NCI-H526 (cell line): ENCODE measurements around the gene POLR2H.

Source experiments
- DNase-seq, 2 experiments: peaks; one replicate each; lab custom pipeline; 2025; lab: John Stamatoyannopoulos, UW

Gene POLR2H

DNA sequence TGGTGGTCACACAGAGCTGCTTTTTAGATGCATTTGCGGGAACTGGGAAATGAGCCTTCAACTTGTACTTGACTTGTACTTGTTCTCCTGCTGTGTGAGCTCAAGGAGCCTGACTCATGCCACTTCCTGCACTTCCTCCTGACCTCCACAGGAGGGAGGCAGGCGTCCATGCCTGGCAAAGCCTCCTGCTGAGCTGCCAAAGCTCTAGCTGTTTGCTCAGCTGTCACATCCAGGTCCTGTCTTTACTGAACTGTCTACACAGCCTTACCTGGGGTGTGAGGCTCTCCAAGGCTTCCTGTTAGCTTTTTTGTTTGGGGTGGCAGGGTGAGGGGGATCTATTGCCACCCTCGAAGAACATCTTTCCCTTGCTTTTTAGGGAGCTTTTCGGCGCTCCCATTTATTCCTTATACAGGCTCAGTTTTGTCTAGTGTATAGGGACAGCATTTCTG, 10.1 kb downstream of the POLR2H start:
- DNase-seq = peak; percentile 71 to 91

DNA sequence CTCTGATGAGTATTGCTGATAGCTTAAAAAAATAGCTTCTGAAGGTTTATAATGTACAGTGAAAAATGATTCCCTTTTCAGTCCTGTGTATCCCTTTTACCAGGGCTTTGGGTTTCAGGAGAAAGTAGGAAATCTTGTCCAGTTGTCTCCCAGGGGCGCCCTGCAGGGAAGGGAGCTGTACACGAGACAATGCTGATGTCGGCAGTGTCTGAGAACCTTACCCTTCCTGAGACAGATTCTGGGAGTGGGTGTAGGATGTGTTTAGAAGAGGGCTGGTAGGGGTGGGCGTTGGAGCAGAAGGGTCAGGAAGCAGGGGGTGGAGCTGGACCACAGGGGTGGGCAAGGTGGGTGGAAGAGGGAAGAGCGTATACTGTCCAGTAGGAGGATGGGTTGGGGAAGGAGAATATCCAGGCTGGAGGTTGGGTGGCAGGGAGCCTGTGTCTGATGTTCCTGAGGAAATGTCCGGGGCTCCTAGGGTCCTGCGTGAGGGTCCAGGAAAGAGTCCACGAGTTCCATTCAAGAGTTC, 10.8 kb downstream of the POLR2H start:
- no peak for DNase-seq

DNA sequence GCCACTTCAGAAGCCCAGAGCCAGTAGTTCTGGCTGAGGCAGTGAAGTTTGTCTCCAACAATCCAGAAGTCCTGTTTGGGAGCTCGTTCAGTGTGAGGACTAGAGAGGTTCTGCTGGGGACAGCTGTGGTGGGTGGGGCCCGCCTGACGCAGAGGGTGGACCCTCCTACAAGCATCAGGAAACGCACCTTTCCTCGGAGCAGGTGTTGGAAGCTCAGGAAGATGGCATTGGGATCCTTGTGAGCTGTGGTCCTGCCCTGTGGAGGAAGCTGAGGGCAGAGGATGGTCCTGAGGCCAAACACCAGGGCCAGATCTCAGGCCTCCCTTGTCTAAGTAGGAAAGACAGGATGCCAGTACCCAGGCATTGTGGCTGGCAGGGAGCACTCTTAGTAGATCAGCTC, 11.4 kb downstream of the POLR2H start:
- DNase-seq = no peak

DNA sequence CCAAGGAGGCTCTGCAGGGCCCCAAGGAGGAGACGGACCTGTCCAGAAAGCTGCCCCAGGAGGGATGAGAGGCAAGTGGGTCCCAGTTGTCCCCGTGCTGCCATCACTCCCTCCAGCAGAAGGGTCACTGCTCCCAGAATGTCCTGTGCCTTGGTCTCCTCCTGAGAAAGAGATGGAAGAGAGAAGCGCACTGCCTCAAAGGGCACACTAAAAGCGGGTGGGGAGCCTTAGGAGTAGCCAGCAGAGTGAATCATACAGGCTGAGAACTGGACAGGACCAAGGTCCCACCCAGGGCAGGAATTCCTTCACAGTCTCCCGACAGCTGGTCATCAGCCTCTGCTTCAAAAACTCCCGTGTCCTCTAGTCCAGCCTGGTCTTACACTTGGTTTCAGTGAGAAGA, 11.9 kb downstream of the POLR2H start:
- DNase-seq = no peak

DNA sequence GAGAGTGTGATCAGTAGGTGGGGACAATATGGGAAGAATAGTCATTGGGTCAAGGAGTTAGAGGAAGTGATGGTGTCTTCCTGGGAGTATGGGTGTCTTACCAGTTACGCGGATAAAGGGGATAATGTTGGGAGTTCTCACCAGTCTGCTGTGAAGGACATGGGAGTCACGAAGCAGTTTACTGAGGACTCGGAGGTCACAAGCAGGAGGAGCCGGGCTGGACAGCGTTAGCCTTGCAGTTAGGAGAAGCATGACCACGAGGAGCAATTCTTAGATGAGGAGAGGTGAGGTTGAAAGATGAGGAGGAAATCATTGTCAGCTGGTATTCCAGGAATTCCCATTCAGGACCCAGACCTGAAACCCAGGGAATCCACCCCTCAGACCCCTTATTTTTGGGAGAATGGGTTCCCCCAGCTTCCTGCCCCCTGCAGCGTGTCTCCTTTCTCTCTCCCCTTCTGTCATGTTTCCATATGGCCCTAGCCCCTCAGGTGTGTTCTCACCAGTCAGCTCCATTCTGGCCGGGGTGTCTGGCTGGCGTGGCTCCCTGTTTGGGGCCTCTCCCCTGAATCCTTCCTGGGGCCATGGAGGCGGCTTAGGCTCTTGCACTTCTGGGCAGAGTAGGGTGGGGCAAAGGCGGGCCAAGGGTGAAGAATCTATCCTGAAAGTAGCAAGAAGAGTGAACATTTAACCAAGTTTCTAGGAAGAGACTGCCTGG, 14.4 kb downstream of the POLR2H start:
- no peak for DNase-seq

DNA sequence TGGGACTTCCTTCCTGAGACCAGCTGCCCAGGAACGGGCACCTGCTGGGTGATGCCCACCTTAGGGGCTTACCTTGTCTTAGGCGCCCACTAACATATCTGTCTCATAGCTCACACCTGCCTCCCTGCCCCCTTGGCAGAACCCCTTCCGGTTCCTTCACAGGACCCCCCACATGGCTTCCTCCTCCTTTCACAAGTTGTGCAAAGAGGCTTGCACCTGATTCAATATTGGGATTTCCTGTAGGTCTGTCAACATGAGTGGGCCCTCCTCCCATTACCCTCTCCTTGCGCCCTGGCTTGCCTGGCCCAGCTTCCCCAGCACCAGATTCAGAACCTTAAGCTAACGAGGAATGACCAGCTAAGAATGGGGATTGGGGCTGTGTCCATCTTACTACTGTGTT, 15.9 kb downstream of the POLR2H start:
- no peak for DNase-seq

DNA sequence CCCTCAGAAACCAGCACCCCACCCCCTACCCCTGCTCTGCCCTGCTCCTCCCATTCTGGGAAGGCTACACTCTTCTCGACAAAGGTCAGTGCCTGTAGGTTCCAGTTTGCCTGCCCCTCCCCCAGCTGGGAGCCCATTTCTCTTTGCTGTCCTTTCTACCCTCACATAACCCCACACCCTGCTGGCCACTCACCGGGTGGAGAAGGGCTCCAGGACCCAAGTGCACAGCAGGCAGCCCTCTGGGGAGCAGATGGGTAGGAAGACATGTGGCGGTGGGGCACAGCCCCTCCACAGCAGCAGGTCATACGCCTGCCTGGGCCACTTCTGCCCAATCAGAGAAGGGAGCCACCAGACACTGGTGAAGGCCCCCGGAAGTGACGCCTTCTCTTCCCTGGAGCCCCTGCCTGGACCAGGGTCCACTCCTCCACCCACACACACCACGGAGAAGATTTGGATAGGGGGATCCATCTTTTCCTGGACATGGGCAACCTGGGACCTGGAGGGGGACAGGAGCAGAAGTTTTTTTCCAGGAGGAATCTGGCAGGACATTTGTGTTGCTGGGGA, 16.5 kb downstream of the POLR2H start, which contains the start of gene THPO:
Gene THPO (minus strand): TSS at position 326 of the 564 bp plus-strand sequence. CDS start 1,948 bp downstream, outside the sequence.
- no peak for DNase-seq

DNA sequence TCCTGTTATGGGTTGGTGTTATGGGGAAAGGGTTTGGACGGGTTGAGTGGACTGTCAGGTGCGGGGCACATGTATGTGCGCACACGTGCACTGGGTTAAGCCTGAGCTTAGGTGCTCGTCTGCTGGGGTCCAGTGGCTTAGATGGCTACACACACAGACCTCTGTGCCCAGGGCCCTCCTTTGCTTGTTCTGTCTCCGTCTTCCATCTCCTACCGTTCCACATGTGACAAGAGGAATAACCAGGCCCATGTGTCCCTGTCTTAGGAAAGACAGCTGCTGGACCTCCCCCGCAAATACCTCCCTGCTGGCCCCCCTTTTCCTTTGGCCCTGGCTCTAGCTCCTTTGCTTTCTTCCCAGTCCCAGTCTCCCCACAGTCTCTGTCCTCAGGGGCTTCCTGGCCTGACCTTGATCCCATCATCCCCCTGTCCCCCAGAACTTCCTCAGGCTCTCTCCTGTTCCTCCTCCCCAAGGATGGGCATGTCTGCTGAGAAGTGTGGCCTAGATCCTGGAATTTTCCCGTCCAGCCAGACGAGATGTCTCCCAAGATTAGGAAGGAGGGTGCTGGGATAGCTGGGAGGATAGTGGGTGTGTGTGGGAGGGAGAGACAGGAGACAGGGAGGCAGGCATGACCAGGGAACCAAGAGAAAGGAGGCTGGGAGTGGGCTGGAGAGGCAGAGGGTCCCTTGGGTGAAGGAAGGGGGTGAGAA, 17.3 kb downstream of the POLR2H start:
- DNase-seq = no peak

DNA sequence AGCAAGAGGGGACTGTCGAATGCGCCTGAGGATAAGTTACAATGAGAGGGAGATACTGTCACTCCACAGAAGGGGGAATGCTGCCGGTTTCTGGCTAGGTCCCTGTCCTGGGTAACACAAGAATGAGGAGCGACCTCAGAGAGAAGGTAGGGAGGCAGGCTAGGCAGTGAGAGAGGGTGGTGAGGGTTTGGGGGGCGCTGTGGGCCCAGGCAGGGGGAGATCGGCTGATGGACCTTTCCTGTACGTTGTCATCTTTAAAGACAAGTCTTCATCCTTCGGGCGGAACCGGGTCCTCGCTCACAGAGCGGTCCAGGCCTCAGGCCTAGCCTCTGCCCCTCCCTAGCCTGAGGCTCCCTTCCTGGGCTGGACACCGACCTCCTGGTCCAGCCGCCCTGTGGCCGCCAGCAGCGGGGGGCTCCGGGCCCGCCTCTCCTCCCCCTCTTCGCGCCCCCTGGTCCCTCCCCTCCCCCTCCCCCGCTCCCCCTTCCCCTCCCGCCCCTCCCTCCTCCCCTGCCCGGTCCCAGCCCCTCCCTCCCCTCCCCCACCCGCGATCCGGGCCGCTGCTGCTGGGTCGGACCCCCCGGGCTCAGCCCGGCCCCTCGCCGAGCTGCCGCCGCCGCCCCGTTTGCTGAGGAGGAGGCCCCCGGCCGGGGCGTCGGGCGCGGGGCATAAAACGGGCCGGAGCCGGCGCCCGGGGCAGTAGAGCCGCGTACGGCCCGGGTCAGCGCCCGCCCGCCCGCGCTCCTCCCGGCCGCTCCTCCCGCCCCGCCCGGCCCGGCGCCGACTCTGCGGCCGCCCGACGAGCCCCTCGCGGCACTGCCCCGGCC, 18.1 kb downstream of the POLR2H start, which contains the start of gene CHRD:
Gene CHRD (plus strand): TSS at position 697 of the 827 bp plus-strand sequence. CDS start 265 bp downstream, outside the sequence.
- no peak for DNase-seq

DNA sequence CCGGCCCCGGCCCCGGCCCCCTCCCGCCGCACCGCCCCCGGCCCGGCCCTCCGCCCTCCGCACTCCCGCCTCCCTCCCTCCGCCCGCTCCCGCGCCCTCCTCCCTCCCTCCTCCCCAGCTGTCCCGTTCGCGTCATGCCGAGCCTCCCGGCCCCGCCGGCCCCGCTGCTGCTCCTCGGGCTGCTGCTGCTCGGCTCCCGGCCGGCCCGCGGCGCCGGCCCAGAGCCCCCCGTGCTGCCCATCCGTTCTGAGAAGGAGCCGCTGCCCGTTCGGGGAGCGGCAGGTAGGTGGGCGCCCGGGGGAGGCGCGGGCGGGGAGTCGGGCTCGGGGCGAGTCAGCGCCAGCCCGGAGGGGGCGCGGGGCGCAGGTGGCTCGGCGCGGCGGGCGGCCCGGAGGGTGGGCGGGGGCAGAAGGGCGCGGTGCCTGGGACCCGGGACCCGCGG, 18.7 kb downstream of the POLR2H start:
- peak; percentile 15 to 48 for DNase-seq

DNA sequence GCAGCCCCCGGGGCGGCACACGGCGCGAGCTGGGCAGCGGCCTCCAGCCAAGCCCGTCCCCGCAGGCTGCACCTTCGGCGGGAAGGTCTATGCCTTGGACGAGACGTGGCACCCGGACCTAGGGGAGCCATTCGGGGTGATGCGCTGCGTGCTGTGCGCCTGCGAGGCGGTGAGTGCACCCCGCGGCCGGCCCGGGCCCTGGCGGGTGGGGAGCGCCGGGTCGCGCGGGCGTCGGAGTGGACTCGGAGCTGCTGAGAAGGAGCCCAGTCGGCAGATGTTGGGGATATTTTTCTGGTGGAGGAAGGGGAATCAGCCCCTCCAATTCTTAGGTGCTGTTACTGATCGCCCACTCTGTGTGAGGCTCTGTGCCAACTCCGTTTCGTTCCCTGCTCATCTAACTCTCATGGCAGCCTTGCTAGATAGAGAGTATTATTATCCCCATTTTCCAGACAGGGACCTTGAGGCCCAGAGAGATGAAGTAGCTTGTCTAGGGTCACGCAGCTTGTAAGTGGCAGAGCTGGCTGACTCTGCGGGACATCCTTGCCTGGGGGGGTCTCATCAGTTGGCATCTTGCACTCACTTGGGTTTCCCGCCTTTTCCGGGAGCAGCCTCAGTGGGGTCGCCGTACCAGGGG, 19.2 kb downstream of the POLR2H start:
- DNase-seq = no peak

DNA sequence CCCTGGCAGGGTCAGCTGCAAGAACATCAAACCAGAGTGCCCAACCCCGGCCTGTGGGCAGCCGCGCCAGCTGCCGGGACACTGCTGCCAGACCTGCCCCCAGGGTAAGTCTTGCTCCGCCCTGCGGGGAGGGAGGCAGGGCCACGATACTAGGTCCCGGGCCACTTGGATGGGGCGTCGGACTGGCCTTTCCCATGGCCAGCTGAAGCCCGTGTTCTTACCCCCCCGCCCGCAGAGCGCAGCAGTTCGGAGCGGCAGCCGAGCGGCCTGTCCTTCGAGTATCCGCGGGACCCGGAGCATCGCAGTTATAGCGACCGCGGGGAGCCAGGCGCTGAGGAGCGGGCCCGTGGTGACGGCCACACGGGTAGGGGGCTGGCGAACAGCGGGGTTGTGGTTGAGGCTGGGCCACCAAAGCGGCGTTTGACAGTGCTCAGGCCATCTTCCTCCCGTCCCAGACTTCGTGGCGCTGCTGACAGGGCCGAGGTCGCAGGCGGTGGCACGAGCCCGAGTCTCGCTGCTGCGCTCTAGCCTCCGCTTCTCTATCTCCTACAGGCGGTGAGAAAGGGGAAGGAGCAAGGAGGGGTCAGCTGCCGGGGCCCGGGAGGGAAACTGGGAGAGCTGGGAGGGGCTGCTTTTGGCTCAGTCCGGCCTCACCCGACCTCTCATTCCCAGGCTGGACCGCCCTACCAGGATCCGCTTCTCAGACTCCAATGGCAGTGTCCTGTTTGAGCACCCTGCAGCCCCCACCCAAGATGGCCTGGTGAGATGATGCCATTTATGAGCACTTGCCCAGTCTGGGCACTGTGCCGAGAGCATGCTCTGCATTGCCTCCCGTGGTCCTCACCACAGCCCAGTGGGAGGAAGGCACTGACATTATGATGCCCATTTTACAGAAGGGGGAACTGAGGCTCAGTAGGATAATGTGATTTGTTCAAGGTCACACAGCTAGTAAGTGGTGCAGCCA, 20.0 kb downstream of the POLR2H start:
- peak in 1 of 2 experiments; percentile 49 for DNase-seq

DNA sequence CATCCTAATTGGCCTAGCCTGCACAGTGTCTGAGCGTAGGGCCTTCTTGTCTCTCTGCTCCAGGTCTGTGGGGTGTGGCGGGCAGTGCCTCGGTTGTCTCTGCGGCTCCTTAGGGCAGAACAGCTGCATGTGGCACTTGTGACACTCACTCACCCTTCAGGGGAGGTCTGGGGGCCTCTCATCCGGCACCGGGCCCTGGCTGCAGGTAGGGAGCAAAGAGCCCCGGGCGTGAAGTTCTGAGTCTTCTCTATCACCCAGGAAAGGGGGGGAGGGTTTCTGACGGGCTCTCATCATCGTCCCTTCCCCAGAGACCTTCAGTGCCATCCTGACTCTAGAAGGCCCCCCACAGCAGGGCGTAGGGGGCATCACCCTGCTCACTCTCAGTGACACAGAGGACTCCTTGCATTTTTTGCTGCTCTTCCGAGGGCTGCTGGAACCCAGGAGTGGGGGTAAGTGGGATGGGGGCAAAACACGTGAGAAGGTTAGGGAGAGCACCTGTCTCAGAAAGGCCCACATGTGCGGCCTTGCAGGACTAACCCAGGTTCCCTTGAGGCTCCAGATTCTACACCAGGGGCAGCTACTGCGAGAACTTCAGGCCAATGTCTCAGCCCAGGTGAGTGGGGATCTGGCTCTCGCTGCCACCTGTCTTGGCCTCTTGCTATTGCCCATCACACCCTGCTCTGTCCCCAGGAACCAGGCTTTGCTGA, 21.0 kb downstream of the POLR2H start:
- no peak for DNase-seq

DNA sequence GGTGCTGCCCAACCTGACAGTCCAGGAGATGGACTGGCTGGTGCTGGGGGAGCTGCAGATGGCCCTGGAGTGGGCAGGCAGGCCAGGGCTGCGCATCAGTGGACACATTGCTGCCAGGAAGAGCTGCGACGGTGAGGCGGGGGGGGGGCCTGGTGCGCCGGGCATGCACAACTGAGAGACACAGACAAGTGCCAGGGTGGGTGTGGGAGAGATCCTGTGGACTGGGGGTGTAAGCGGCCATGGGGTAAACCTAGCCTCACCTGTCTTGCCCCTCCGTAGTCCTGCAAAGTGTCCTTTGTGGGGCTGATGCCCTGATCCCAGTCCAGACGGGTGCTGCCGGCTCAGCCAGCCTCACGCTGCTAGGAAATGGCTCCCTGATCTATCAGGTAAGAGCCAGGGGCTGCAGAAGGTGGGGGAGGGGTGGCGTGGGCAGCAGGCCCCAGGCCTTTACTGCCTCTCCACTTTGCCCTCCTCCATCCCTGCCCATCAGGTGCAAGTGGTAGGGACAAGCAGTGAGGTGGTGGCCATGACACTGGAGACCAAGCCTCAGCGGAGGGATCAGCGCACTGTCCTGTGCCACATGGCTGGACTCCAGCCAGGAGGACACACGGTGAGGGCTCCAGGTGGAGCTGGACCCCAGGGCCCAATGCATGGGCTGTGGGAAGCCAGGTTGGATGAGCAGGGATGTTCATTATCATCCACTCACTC, 21.7 kb downstream of the POLR2H start:
- no peak for DNase-seq

DNA sequence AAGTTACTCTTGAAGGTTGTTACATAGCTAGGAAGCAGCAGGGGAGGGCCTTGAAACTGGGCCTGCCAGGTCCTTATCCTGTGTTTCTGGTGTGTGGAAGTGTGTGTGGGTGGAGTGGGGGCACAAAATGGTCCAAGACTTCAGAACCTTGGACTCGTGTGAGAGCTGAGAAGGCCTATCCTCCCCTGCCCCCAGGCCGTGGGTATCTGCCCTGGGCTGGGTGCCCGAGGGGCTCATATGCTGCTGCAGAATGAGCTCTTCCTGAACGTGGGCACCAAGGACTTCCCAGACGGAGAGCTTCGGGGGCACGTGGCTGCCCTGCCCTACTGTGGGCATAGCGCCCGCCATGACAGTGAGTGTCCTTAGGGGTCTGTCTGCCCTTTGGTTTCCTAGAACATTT, 22.8 kb downstream of the POLR2H start:
- DNase-seq = no peak

DNA sequence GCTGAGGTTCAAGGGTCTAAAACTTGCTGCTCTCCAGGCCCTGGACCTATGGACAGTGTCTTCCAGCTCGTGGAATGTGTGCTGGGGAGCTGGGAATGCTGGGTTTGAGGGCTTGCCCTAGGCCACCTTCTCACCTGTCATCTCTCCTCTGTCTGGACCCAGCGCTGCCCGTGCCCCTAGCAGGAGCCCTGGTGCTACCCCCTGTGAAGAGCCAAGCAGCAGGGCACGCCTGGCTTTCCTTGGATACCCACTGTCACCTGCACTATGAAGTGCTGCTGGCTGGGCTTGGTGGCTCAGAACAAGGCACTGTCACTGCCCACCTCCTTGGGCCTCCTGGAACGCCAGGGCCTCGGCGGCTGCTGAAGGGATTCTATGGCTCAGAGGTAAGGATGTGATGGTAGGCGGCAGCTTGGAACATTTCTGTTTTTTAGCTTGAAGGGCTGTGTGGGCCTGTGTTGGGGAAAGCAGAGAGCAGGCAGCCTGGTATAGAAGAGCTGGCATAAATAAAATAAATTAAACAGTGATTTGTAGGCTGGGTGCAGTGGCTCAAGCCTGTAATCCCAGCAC, 23.4 kb downstream of the POLR2H start:
- DNase-seq = no peak

DNA sequence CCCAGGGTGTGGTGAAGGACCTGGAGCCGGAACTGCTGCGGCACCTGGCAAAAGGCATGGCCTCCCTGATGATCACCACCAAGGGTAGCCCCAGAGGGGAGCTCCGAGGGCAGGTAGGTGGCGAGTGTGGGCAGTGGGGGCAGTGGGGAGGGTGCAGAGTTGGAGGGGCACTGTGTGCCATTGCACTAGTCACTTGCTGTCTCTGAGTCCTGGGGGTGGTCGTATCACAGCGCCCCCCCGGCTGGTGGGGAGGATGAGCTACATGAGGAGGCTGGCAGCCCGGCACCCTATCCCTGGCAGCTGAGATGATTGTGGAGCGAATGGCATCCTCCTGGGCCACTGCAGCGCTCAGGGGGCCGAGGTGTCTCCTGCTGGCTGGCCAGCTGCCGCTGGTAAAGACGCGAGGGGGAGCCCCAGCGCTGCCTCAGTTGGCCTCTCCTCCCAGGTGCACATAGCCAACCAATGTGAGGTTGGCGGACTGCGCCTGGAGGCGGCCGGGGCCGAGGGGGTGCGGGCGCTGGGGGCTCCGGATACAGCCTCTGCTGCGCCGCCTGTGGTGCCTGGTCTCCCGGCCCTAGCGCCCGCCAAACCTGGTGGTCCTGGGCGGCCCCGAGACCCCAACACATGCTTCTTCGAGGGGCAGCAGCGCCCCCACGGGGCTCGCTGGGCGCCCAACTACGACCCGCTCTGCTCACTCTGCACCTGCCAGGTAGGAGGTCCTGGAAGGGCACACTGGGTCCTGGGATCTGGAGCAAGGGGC, 24.7 kb downstream of the POLR2H start:
- DNase-seq = no peak
